GM12872 (cell line): Measurements from ENCODE around the gene ITGA7.

Source experiments
- TF ChIP-seq, protein P1 (sequence below): IDR thresholded peaks from 3 replicates; pipeline ENCODE4 v1.5.1; 2011; ENCODE audit warnings: low read depth, mild to moderate bottlenecking, low read length, moderate library complexity; ENCODE audit not compliant: insufficient read depth

ITGA7 gene

DNA sequence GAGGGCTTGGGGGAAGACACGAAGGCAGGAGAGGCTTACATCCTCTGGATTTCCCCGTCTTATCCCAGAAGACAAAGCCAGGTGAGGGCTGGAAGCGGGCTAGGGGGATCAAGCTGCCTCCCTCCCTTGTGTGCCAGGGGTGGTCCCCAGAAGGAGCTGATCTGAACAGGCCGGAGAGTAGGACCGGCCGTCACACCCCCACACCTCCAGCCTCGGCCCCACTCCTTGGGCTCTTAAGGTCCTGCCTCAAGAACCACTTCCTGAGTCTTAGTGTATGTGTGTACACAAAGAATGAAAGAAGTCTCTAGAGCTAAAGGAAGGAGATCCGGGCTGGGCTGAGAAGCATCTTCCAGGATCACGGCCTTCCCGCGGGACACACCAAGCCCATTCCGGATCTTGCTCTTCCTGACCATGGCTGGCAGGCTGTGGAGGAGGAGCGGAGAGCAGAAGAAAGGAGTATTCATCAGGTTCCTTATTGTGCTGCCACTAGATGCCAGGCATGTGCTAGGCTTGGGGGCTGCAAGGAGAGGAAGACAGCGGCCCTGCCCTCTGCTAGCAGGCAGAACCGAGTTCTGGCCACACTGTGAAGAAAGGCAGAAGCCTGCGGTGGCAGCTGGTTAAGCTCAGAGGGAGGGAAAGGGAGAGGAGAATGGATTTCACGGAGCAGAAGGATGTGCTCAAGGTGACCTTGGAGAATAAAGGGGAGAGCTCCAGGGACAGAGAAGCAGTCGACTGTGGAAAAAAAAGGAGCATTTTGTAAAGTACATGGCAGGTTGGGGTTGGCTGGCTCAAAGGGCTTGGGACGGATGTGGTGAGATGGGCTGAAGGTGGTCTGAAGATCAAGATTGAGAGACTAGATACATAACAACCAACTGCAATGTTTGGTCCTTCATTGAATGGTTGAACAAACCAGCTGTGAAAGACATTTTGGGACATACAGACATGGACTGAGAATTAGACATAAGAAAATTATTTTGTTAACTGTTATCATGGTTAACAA, 22.4 kb upstream of the ITGA7 start:
- TF ChIP-seq, protein P1, sequence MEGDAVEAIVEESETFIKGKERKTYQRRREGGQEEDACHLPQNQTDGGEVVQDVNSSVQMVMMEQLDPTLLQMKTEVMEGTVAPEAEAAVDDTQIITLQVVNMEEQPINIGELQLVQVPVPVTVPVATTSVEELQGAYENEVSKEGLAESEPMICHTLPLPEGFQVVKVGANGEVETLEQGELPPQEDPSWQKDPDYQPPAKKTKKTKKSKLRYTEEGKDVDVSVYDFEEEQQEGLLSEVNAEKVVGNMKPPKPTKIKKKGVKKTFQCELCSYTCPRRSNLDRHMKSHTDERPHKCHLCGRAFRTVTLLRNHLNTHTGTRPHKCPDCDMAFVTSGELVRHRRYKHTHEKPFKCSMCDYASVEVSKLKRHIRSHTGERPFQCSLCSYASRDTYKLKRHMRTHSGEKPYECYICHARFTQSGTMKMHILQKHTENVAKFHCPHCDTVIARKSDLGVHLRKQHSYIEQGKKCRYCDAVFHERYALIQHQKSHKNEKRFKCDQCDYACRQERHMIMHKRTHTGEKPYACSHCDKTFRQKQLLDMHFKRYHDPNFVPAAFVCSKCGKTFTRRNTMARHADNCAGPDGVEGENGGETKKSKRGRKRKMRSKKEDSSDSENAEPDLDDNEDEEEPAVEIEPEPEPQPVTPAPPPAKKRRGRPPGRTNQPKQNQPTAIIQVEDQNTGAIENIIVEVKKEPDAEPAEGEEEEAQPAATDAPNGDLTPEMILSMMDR: no peak

DNA sequence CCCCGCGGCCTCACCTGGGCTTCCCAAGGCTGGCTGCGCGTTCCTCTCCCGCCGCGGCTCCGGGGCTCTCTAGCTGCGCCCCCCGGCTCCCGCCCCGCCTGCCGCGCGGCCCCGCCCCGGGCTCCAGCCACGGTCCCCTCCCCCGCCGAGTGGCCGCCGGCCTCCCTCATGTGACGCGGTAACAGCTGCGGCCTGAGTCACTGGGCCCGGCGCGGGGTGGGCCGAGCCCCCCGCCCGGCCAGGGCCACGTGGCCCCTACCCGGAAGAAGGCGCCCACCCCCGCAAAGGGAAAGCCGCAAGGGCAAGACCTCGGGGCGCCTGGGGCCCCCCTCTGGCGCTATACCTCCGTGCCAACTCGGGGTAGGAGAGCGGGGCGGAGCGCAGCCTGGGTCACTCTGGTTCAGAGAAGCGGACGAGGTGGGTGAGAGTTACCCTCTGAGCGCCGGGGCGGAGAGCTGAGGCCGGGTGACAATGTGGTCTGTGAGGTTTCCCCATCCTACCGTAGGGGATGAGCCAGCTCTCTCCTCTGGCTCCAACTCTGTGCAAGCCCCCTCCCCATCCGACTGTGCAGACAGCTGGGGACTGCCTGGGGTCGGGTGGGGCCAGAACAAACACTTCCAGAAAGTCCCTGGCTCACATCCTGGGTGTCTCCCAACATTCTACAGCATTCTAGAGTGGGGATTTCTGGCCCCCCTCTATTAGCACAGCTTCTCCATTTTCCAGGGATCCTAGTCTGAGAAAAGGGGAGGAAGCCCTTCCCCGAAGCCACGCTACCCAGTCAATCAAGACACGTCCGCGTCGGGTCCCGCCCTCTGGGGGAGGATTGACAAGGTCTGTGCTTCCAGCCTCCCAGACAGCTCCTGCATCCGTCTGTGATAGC, 21.5 kb upstream of the ITGA7 start, which contains the start of gene CD63:
Gene CD63, minus strand, starts transcription at position 71 of the 880 bp plus-strand sequence. CDS start 668 bp downstream, outside the sequence.
- TF ChIP-seq, protein P1: no peak

DNA sequence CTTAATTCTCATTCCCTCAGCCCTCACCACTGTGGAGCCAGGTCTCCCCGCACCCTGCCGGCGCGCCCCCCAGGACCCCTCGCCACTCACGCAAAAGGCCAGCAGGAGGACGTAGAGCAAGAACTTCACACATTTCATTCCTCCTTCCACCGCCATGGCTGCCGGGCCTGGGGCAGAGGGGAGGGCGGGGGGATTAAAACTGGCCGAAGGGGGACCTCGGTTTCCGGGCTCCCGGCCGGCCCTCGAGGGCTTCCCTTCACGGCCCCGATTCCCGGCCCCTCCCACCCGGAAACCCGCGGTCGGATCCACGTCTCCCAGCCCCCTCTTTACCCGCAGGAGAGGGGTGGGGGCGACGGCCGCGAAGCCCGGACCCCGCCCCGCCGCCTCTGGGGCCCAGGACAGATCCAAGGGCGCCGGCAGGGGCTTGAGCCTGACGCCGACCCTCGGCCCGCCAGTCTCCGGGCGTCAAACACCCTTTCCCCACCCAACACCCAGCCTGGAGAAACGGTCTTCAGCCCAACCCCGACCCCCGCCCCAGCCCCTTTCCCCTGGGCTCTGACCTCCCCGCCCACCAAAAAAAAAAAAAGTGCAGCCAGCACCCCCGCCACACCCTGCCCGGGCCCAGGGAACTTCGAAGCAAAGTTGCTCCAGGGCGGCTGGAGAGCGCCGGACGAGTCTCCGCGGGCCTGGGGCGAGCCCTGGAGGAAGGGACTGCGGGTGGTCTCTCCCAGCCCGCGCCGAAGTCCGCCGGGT, 20.7 kb upstream of the ITGA7 start:
- TF ChIP-seq, protein P1: no peak

DNA sequence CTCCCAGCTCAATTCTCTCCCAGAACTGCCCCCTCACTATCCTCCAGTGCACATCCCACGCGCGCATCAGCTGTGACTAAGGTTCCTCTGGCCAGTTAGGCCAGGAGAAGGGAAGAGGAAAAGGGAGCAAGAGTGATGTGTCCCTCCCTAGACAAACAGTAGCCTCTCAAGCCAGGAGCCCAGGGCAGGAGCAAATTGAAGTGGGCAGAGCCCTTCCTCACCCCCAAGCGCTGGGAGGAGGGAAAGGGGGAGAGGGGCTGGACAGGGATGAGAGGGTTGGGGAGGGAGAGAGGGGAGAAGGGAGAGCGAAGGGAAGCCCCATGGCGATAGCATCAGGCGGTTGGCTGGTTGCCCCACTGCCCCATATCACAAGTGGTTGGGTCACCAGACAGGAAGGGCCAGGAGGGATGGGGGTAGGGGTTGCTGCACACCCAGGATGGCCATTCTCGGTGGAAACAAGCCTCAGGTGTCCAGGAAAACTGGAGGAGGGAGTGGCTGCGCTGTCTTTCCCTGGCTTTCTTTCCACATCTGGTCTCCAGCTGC, 20.0 kb upstream of the ITGA7 start:
- TF ChIP-seq, protein P1: no peak

DNA sequence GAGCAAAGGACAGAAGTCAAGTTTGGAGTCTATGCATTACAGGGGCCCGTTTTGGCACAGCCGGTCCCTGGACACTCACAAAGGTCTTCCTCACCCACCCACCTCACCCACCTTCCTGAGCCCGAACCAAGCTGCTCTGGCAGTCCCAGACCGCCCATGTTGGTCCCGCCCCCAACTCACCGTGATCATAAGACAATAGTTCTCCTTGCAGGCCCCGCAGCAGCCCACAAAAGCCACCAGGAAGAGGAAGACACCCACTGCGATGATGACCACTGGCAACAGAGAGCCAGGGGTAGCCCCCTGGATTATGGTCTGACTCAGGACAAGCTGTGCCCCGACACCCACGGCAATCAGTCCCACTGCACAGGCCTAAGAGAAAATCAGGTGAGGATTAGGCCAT, 19.3 kb upstream of the ITGA7 start:
- TF ChIP-seq, protein P1: no peak

DNA sequence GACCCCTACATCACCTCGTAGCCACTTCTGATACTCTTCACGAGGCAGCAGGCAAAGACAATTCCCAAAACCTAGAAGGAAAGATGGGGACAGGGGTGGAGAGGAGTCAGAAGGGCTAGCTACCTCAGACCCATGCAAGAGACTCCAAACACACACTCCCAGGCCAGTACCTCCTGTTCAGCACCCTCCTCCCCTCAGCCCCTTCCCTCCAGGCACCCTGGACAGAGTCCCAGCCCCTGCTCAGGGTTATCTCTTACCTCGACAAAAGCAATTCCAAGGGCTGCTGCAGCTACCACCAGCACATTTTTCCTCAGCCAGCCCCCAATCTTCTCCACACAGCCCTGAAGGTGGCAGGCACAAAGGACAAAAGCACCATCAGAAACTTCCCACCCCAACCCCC, 17.9 kb upstream of the ITGA7 start:
- TF ChIP-seq, protein P1: no peak
